ENCODE data around the gene B4GAT1. TPM values are rescaled to one million over a fixed set of nuclear protein-coding genes. Genes with fewer than 3 reads are reported as not detected.
"Not testable (repeated sequence)": the region's sequence is repeated elsewhere in the genome, so short reads cannot be mapped to it uniquely, and the experiment has no call there.

B4GAT1 gene
- polyA plus RNA-seq, 12 donors: 16.0 to 25.2 (median 20.3) TPM; not detected in 1

- no peak for DNase-seq
Observed at GRCh38 chr11:66365166-66365565, 17.7 kb upstream of the B4GAT1 start.

DNA sequence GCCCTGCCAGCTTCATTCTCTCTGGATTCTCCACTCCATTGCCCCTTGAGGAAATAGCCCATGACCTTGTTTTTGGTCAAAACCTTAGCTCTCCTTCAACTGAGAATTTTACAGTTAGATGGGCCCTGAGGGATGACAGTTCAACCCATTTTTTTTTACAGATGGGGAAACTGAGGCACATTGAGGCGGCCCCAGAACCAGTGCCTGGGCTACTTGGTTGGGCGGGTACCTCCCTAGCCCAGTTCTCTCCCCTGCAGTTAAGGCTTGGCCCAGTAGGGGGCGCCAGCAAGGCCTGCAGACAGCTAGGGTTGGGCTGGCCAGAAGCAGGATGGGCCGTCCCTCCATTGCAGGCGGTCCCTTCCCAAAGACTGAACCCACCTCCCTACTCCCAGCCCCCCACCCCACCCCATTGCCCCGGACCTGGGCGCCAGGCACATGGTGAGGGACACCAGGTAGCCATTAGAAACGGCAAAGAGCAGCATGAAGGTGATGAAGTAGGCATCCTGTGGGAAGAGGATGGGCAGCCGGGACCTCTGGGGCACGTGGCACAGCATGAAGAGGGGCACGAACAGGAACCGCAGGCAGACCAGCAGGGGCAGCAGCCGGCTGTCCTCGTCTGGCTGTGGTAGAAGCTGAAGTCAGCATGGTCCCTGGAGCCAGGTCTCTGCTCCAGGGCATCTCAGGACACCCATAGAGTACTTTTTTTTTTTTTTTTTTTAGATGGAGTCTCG lies 16.5 kb upstream of the B4GAT1 start:
- DNase-seq: no peak

- DNase-seq: no peak
Observed at GRCh38 chr11:66363187-66363601, 15.8 kb upstream of the B4GAT1 start.

GRCh38 chr11:66362481-66363147 lies 15.2 kb upstream of the B4GAT1 start:
- no peak for DNase-seq

DNA sequence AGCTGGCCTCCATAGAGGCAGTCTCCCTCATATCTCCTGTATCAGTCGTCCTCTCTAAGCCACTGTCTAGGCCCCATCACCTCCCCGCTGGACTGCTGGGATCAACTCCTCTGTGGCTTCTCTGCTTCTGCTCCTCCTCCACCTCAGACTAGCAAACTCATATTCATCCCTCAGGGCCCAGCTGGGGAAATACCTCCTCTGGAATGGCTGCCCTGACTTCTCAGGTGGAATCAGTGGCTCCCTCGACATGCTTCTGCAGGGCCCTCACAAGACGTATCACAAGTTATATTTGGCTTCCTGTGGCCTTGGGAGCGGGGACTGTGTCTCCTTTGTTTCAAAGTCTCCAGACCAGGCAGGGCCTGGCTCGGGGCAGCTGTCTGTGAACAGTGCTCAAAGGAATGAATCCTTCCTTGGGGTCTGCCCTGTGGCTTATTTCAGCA lies 14.1 kb upstream of the B4GAT1 start:
- no peak for DNase-seq

DNA sequence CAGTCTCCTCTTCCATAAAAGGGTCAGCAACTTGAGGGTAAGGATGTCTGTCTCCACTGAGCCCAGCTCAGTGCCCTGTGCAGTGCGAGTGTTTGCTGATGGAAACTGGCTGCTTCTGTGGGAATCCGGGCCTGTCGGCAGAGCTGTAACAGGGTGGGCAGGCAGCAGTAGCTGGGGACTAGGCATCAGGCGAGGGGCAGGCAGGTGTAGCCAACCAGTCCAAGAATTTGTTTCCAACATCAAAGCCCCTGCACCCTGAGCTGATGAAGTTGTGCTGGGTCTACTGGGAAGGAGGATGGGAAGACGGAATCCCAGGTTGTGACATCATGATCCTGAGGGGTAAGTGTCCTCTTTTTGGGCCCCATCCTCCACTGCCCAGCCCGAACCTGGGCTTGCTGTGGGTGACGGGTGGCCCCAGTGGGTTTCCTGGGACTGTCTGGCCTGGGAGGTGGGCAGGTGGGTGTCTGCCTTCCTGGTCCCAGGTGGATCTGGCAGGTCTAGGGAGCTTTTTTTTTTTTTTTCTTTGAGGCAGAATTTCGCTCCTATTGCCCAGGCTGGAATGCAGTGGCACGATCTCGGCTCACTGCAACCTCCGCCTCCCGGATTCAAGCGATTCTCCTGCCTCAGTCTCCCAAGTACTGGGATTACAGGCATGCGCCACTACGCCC lies 13.1 kb upstream of the B4GAT1 start:
- DNase-seq: no peak

DNA sequence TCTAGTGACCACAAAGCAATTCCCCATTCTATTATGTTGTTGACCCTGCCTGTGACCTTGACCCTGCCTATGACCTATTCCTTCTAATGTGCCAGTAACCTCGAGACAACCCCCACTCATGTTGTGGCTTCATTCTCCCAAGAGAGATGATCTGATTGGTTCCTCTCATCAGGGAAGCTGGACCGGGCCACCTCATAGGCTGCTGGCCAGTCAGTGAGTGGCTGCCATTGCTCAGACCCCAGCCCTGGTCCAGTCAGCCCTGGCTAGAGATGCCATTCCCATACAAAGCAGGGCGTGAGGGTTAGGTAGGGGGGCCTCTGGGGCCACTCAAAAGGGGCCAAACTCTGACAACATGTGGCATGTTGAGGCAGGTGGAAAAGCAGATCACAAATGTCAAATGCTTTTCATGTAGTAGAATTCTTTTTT lies 12.2 kb upstream of the B4GAT1 start:
- DNase-seq: no peak

GRCh38 chr11:66350560-66351235 lies 3.3 kb upstream of the B4GAT1 start:
- not testable (repeated sequence) for DNase-seq

- DNase-seq: no peak
Observed at GRCh38 chr11:66349084-66349386, 1.6 kb upstream of the B4GAT1 start.

- no peak for DNase-seq
Observed at GRCh38 chr11:66346476-66347424, 679 bp downstream of the B4GAT1 start.

- no peak for DNase-seq
Observed at GRCh38 chr11:66345316-66345649, 2.1 kb downstream of the B4GAT1 start.

DNA sequence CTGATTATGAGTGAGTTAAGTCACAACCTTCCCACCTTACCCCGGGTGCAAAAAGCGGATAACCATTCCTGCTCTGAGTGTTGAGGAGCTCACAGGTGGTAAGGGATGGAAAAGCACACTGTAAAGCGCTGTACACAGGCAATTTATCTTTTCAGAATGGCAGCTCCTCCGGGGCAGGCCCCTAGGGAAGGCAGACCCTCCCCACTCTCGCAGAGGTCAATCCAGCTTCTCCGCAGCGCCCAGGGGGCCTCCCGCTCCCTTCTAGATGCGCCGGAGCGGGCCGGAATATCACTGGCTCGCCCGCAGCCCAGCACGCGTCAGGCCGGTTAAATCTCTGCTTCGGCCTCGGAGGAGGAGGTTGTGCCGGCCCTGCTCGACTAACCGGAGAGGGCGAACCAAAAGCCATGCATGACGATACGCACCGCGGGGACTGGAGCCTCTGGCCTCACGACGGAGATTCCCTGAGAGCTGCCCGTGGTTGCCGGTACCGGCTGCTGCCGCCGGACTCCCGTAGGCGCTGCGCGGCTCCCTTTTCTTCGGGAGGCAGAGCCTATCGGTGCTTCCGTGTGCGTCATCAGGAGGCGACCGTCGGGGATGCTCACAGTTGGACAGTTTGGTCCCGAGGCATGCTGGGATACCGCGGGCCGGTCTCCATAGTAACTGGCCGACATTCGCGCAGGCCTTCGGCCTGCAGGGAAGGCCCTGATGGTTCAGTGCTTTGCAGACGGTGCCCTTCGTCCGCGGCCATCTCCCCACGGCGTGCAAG lies 2.7 kb downstream of the B4GAT1 start, which contains the start of gene BRMS1:
TSS of gene BRMS1 (minus strand) at position 555 of the 766 bp plus-strand sequence. CDS start 2,870 bp downstream, outside the sequence.
- DNase-seq: peak; percentile 98

- no peak for DNase-seq
Observed at GRCh38 chr11:66343176-66343575, 4.3 kb downstream of the B4GAT1 start.

DNA sequence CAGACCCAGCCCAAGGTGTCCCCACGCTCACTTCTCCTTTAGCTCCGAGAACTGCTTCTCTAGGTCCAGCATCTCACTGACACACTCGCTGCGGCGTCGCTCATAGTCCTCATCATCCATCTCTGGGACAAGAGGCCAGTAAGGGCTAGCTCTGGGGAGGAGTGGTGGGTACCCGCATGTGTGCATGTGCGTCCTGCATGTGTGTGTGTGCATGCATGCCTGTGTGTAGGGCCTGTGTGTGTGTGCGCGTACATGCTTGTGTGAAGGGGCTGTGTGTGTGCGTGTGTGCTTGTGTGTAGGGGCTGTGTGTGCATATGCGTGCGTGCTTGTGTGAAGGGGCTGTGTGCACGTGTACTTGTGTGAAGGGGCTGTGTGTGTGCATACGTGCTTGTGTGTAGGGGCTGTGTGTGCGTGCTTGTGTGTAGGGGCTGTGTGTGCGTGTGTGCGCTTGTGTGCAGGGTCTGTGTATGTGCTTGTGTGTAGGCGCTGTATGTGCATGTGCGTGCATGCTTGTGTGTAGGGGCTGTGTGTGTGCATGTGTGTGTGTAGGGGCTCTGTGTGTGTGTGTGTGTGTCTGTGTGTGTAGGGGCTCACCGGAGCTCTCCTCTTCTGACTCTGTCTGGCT lies 5.8 kb downstream of the B4GAT1 start:
- no peak for DNase-seq

DNA sequence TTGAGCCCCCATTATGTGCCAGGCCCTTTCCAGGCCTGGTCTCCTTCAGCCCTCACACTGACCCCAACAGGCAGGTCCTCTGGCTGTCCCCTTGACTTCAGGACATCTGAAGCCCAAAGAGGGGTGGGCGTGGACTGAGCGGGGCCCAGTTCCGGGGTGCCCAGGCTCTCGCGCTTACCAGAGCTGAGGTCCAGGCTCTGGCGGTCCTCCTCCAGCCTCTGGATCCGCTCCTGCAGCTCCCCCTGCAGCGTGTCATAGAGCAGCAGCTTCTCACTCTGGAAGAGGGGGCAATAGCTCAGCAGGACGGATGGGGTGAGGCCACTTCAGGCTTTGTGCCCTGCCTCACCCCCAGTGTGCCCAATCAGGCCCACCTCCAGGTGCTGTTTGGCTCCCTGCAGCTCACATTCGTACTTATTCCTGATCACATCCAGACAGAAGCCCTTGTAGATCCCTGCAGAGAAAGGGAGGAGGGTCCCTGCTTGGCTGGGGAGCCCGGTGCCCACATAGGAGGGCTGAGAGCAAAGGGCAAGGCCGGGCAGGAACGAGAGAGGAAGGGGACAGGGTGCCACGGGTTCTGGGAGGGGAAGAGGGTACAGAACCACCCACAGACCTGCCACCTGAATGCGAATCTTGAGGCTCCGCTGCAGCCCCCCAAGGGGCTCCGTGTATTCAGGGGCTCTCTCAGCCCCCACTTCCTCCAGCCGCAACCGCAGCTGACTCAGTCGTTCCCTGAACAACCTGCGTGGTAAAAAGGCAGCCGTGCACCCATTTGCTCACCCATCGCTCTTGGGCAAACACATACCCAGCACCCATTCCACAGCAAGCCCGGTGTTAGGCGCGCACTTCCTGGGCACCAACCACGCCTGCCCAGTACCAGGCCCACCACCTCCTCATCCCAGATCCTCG lies 6.6 kb downstream of the B4GAT1 start:
- no peak for DNase-seq

DNA sequence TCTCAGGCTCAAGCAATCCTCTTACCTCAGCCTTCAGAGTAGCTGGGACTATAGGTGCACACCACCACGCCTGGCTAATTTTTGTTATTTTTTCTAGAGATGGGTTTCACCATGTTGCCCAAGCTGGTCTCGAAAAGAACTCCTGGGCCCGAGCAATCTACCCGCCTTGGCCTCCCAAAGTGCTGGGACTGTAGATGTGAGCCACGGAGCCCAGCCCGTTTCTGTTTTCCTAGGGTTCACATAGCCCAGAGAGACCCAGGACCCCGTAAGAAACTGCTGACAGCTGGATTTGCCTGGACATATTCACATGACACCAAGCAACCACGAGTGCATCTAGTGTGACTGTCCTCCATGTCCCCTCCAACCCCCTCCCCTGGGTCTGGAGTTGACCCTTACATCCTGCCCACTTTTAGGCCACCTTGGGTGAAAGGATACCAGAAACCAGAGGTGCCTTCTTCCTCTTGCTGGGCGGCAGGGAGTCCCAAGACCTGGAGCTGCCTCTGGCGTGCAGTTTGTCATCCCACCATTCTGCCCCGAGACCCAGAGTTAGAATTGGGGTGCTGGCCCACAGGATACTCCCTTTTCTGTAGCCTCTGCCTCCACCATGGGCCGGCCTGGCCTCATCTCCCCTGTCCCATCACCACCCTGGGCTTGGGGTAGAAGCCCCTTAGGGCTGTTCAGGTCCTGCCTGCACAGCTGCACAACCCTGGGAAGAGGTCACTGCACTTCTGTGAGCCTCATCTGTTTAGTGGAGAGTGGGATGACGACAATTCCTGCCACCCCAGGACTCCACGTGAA lies 7.5 kb downstream of the B4GAT1 start:
- DNase-seq: no peak

GRCh38 chr11:66339162-66339675 lies 8.2 kb downstream of the B4GAT1 start:
- no peak for DNase-seq

All from muscle of arm (tissue), 12 donors.